ENCODE data around the gene NRIP1.

- TF ChIP-seq EZH2phosphoT487 (IDR thresholded peaks at IDR 0.05; ENCODE audit: low read depth) (no peak), CTCF (IDR thresholded peaks at IDR 0.05; ENCODE audit: low read depth, low read length) (no peak)
Observed at GRCh38 chr21:14942801-14943490, 121.9 kb downstream of the NRIP1 start.
